Endodermal cell (in vitro differentiated cells): ENCODE data around the gene MDH1B. TPM values are rescaled to one million over a fixed set of nuclear protein-coding genes. Genes with fewer than 3 reads are reported as not detected.
"Not testable (repeated sequence)": the region's sequence is repeated elsewhere in the genome, so short reads cannot be mapped to it uniquely, and the experiment has no call there.

Source experiments
- DNase-seq: peaks from one replicate; pipeline ENCODE4 v3.0.0-alpha.2; 2017
- H3K27ac ChIP-seq: 2 replicates; pipeline ENCODE4 v1.5.1; 2013; ENCODE audit warnings: mild to moderate bottlenecking, low read depth, low read length, moderate library complexity
- H3K27me3 ChIP-seq: 2 replicates; pipeline ENCODE4 v1.6.1; 2013; ENCODE audit warnings: mild to moderate bottlenecking, low read length, moderate library complexity; ENCODE audit not compliant: insufficient read depth, control insufficient read depth, poor library complexity, severe bottlenecking
- H3K36me3 ChIP-seq: 2 replicates; pipeline ENCODE4 v1.7.0; 2013; ENCODE audit warnings: mild to moderate bottlenecking, low read length, moderate library complexity; ENCODE audit not compliant: control insufficient read depth, insufficient read depth
- H3K4me1 ChIP-seq: one replicate; pipeline ENCODE4 v1.7.0; 2013; ENCODE audit warnings: low read length; ENCODE audit not compliant: control insufficient read depth, insufficient read depth
- H3K4me3 ChIP-seq: 2 replicates; pipeline ENCODE4 v1.5.1; 2013; ENCODE audit warnings: mild to moderate bottlenecking, low read length, moderate library complexity
- H3K9ac ChIP-seq: 2 replicates; pipeline ENCODE4 v1.6.1; 2013; ENCODE audit warnings: mild to moderate bottlenecking, low read length, moderate library complexity; ENCODE audit not compliant: poor library complexity, severe bottlenecking; ENCODE audit errors: extremely low read depth
- H3K9me3 ChIP-seq: 2 replicates; pipeline ENCODE4 v1.6.1; 2013; ENCODE audit warnings: mild to moderate bottlenecking, low read length, moderate library complexity; ENCODE audit not compliant: control insufficient read depth
- H3K27ac Mint-ChIP-seq: 2 replicates; pipeline ENCODE4 v1.8.0; 2020; ENCODE audit warnings: mixed read lengths
- H3K27me3 Mint-ChIP-seq: 2 replicates; pipeline ENCODE4 v1.8.0; 2021; ENCODE audit warnings: mild to moderate bottlenecking, mixed read lengths; ENCODE audit not compliant: insufficient read depth
- H3K36me3 Mint-ChIP-seq: 2 replicates; pipeline ENCODE4 v1.8.0; 2020; ENCODE audit warnings: low read depth, mixed read lengths
- H3K4me1 Mint-ChIP-seq: 2 replicates; pipeline ENCODE4 v1.8.0; 2020; ENCODE audit warnings: mixed read lengths
- H3K4me3 Mint-ChIP-seq: 2 replicates; pipeline ENCODE4 v1.8.0; 2020; ENCODE audit warnings: mild to moderate bottlenecking, moderate library complexity, mixed read lengths
- H3K9me3 Mint-ChIP-seq: 2 replicates; pipeline ENCODE4 v1.8.0; 2020; ENCODE audit warnings: mild to moderate bottlenecking, mixed read lengths
- CTCF ChIP-seq: fragments of 200-600 bp; sonication (generic); conservative IDR thresholded peaks from 2 replicates; pipeline ENCODE4 v1.5.0; 2021; ENCODE audit warnings: antibody characterized with exemption, mild to moderate bottlenecking
- WGBS, 2 experiments: methylation state at CpG; one replicate each; pipeline versions ENCODE4 v1.1.5 to v1.1.7; 2013; ENCODE audit warnings: missing lambda C conversion rate in 2 of 2, mixed read lengths in 1 of 2; ENCODE audit not compliant: insufficient coverage in 1 of 2, insufficient read length in 1 of 2; 5-methylcytosine and 5-hydroxymethylcytosine counted together
- long read RNA-seq, 4 experiments: library from polyadenylated mRNA in 2 of 4; library from RNA in 1 of 4; library from capped mRNA in 1 of 4; stranded (forward) in 3 of 4; unstranded in 1 of 4; transcript quantifications; one replicate each; pipeline ENCODE4 v2.0.0, GENCODE V29; 2020 to 2021; ENCODE audit warnings: inconsistent platforms in 1 of 4
- polyA plus RNA-seq, 2 experiments: library from polyadenylated mRNA; stranded (reverse); fragments of 50-300 nt; gene quantifications; one replicate each; pipeline ENCODE4 v1.2.3, GENCODE V29; 2013
- total RNA-seq, 2 donors: library from RNA; stranded (reverse); fragmentation: NEBNext Ultra II Directional in 1 of 2; extraction: Animal tissue kit (Norgen Biotek cat#: 25700) in 1 of 2; gene quantifications; 2 replicates in 1 of 2; 3 replicates in 1 of 2; pipeline ENCODE4 v1.2.1, GENCODE V29; 2021

MDH1B gene
- total RNA-seq = 1 to 10 TPM; 1.5 to 2.9 TPM
- 1.7 TPM for polyA plus RNA-seq (2013, experiment 1 of 2)
- 1.4 TPM for polyA plus RNA-seq (2013, experiment 2 of 2)
- long read RNA-seq, experiment 1, partial matches to known transcripts = 2 of 3 reads
- long read RNA-seq, experiment 1, other reads (novel, unspliced or antisense) = 0 of 3 reads
- long read RNA-seq, experiment 2, partial matches to known transcripts = 1 of 2 reads
- long read RNA-seq, experiment 2, other reads (novel, unspliced or antisense) = 1 of 2 reads
- long read RNA-seq, experiment 3, partial matches to known transcripts = 3 of 8 reads
- long read RNA-seq, experiment 3, other reads (novel, unspliced or antisense) = 4 of 8 reads
- long read RNA-seq, experiment 4, partial matches to known transcripts = 3 of 6 reads
- long read RNA-seq, experiment 4, other reads (novel, unspliced or antisense) = 1 of 6 reads

- WGBS, 2 experiments = 0% methylated on average over 36 to 46 of the region's 46 CpGs
- H3K27me3 Mint-ChIP-seq = peaks cover 6% of the 10 kb centered on the region
- H3K36me3 Mint-ChIP-seq = peaks cover 27% of the 10 kb centered on the region
- no peaks in the 10 kb centered on the region for H3K9me3 ChIP-seq
- peaks cover 6% of the 10 kb centered on the region for H3K4me1 Mint-ChIP-seq
- H3K36me3 ChIP-seq = peaks cover 26% of the 10 kb centered on the region
- H3K4me1 ChIP-seq = no peaks in the 10 kb centered on the region
- H3K4me3 Mint-ChIP-seq = peak within 1 kb of the TSS; percentile 91
- H3K27ac Mint-ChIP-seq = peak within 1 kb of the TSS; percentile 96
- H3K9ac ChIP-seq = peak within 1 kb of the TSS; percentile 86
- H3K9me3 Mint-ChIP-seq = no peaks in the 10 kb centered on the region
- peaks cover 27% of the 10 kb centered on the region for H3K27me3 ChIP-seq
- H3K4me3 ChIP-seq = peak within 1 kb of the TSS; percentile 97
- H3K27ac ChIP-seq = peak within 1 kb of the TSS; percentile 4
- DNase-seq = peak; percentile 93
- no peak for TF ChIP-seq CTCF
Measured at GRCh38 chr2:206765242-206766056, at the start of gene MDH1B, which contains the start of gene FASTKD2. Gene MDH1B, minus strand, starts transcription at chr2:206765328. Its CDS starts 57 bp downstream, at chr2:206765271. Gene FASTKD2, plus strand, starts transcription at chr2:206765606. Its CDS starts 1,088 bp downstream, at chr2:206766694.

GRCh38 chr2:206814498-206814897 is 49.4 kb upstream of the MDH1B start:
- no peak overlapping the region for H3K4me3 Mint-ChIP-seq

GRCh38 chr2:206812471-206812870 is 47.3 kb upstream of the MDH1B start:
- peaks cover 14% of the 10 kb centered on the region for H3K9me3 Mint-ChIP-seq
- peak; percentile 72 for DNase-seq
- H3K27me3 Mint-ChIP-seq, H3K4me3 ChIP-seq, H3K27ac ChIP-seq, H3K27me3 ChIP-seq, H3K36me3 ChIP-seq, H3K4me1 ChIP-seq, H3K9ac ChIP-seq: not testable (repeated sequence)
- H3K4me3 Mint-ChIP-seq = peak overlapping the region; percentile 81
- H3K27ac Mint-ChIP-seq = peak overlapping the region; percentile 99
- H3K36me3 Mint-ChIP-seq = peaks cover 24% of the 10 kb centered on the region
- 86 to 91% methylated on average over 5 of the region's 5 CpGs for WGBS, 2 experiments
- H3K4me1 Mint-ChIP-seq = peaks cover 43% of the 10 kb centered on the region
- peaks cover 12% of the 10 kb centered on the region for H3K9me3 ChIP-seq

More at GRCh38 chr2:206814498-206814897, 49.4 kb upstream of the MDH1B start:
- Mint-ChIP-seq H3K27me3 (no peaks in the 10 kb centered on the region), H3K27ac (no peak overlapping the region), H3K4me1 (peaks cover 27% of the 10 kb centered on the region), H3K36me3 (peaks cover 21% of the 10 kb centered on the region), H3K9me3 (peaks cover 14% of the 10 kb centered on the region)
- no peaks in the 10 kb centered on the region for H3K36me3 ChIP-seq
- H3K27ac ChIP-seq = no peak overlapping the region
- H3K4me3 ChIP-seq = no peak overlapping the region
- DNase-seq = no peak
- no peaks in the 10 kb centered on the region for H3K4me1 ChIP-seq
- TF ChIP-seq CTCF = no peak
- no peaks in the 10 kb centered on the region for H3K27me3 ChIP-seq
- no peak overlapping the region for H3K9ac ChIP-seq
- H3K9me3 ChIP-seq = peaks cover 12% of the 10 kb centered on the region

- WGBS, 2 experiments = 53 to 89% methylated on average over 1 of the region's 3 CpGs
Measured at GRCh38 chr2:206807624-206808023, 42.5 kb upstream of the MDH1B start.

More at GRCh38 chr2:206807624-206808023, 42.5 kb upstream of the MDH1B start:
- Mint-ChIP-seq H3K27ac (peak overlapping the region; percentile 68), H3K4me3 (peak overlapping the region; percentile 81), H3K36me3 (peaks cover 18% of the 10 kb centered on the region), H3K4me1 (peaks cover 63% of the 10 kb centered on the region)
- H3K4me3 ChIP-seq, DNase-seq, H3K27ac ChIP-seq, H3K27me3 ChIP-seq, H3K9ac ChIP-seq, H3K9me3 ChIP-seq, H3K9me3 Mint-ChIP-seq, H3K4me1 ChIP-seq, H3K27me3 Mint-ChIP-seq, H3K36me3 ChIP-seq: not testable (repeated sequence)
